ENCODE measurements around the gene MESP2. TPM values are rescaled to one million over a fixed set of nuclear protein-coding genes. Genes with fewer than 3 reads are reported as not detected.

MESP2 gene
- total RNA-seq, 1 experiment from 2014 or later: not detected

GRCh38 chr15:89801471-89802195, 25.5 kb downstream of the MESP2 start:
- no peak for DNase-seq (ENCODE audit: low spot score)

GRCh38 chr15:89802231-89802928, 26.2 kb downstream of the MESP2 start:
- no peak for DNase-seq (ENCODE audit: low spot score)

- DNase-seq (ENCODE audit: low spot score): no peak
Measured at GRCh38 chr15:89802986-89803824, 27.1 kb downstream of the MESP2 start.

- DNase-seq (ENCODE audit: low spot score): no peak
Measured at GRCh38 chr15:89803941-89804800, 28.0 kb downstream of the MESP2 start.

- DNase-seq (ENCODE audit: low spot score): no peak
Measured at GRCh38 chr15:89805241-89806209, 29.4 kb downstream of the MESP2 start.

GRCh38 chr15:89806210-89806558, 30.1 kb downstream of the MESP2 start:
- DNase-seq (ENCODE audit: low spot score): no peak

GRCh38 chr15:89806559-89807550, 30.7 kb downstream of the MESP2 start:
- no peak for DNase-seq (ENCODE audit: low spot score)

GRCh38 chr15:89807689-89808088, 31.6 kb downstream of the MESP2 start:
- no peak for DNase-seq (ENCODE audit: low spot score)

- DNase-seq (ENCODE audit: low spot score): no peak
Measured at GRCh38 chr15:89808160-89808870, 32.2 kb downstream of the MESP2 start.

- no peak for DNase-seq (ENCODE audit: low spot score)
Measured at GRCh38 chr15:89809093-89809786, 33.1 kb downstream of the MESP2 start.

- no peak for DNase-seq (ENCODE audit: low spot score)
Measured at GRCh38 chr15:89809787-89810148, 33.6 kb downstream of the MESP2 start.

GRCh38 chr15:89810837-89811236, 34.7 kb downstream of the MESP2 start:
- no peak for DNase-seq (ENCODE audit: low spot score)

- DNase-seq (ENCODE audit: low spot score): no peak
Measured at GRCh38 chr15:89812011-89812846, 36.1 kb downstream of the MESP2 start.

- DNase-seq (ENCODE audit: low spot score): no peak
Measured at GRCh38 chr15:89812847-89813320, 36.8 kb downstream of the MESP2 start.

GRCh38 chr15:89813381-89814111, 37.4 kb downstream of the MESP2 start:
- DNase-seq (ENCODE audit: low spot score): no peak

- no peak for DNase-seq (ENCODE audit: low spot score)
Measured at GRCh38 chr15:89814112-89814742, 38.1 kb downstream of the MESP2 start.

Measured in H4 (cell line).